H1 (cell line): ENCODE data around the gene HES2. TPM values are rescaled to one million over a fixed set of nuclear protein-coding genes. Genes with fewer than 3 reads are reported as not detected.
A peak's percentile ranks its signal among the peaks of the same experiment; 100 is the strongest.

ENCODE experiments used
- CTCF ChIA-PET: fragments of 300-600 bp; sonication (Branson Sonifier 250); formaldehyde crosslinking; loops from one replicate; lab custom pipeline; 2021; ENCODE audit not compliant: partially characterized antibody; lab: Charles Lee
- POLR2A ChIA-PET: fragments of 300-600 bp; sonication (Branson Sonifier 250); formaldehyde crosslinking; loops from one replicate; lab custom pipeline; 2021; ENCODE audit warnings: inconsistent platforms; ENCODE audit not compliant: partially characterized antibody; lab: Charles Lee
- DNase-seq, 2 experiments: peaks; one replicate each; pipeline versions ENCODE4 v3.0.0 to v3.0.0-alpha.2; 2010 to 2022; ENCODE audit warnings: low spot score in 2 of 2, low read depth in 1 of 2, mixed read lengths in 1 of 2
- FAIRE-seq: peaks from 2 replicates; lab custom pipeline; 2011; peaks lifted over from hg19 to GRCh38; lab: Jason Lieb, UNC
- H2AFZ ChIP-seq: 2 replicates; pipeline ENCODE4 v1.8.1; 2012; ENCODE audit warnings: low read length, inconsistent platforms
- H2AK5ac ChIP-seq: 2 replicates; pipeline ENCODE4 v1.6.1; 2013; ENCODE audit warnings: low read depth, low read length
- H2BK120ac ChIP-seq: replicated peaks from 2 replicates; pipeline ENCODE3; 2013; ENCODE audit warnings: low read depth, low read length, inconsistent platforms
- H2BK12ac ChIP-seq: 2 replicates; pipeline ENCODE4 v1.6.1; 2013; ENCODE audit warnings: low read depth, low read length
- H2BK15ac ChIP-seq: 2 replicates; pipeline ENCODE4 v1.6.1; 2013; ENCODE audit warnings: low read length
- H2BK20ac ChIP-seq: 2 replicates; pipeline ENCODE4 v1.6.1; 2013; ENCODE audit warnings: low read length
- H2BK5ac ChIP-seq: 2 replicates; pipeline ENCODE4 v1.6.1; 2013; ENCODE audit warnings: low read depth, low read length
- H3K14ac ChIP-seq: 2 replicates; pipeline ENCODE4 v1.6.1; 2013; ENCODE audit warnings: inconsistent platforms; ENCODE audit not compliant: insufficient read length
- H3K18ac ChIP-seq: 2 replicates; pipeline ENCODE4 v1.6.1; 2013; ENCODE audit warnings: low read length; ENCODE audit errors: extremely low read depth
- H3K23ac ChIP-seq: 2 replicates; pipeline ENCODE4 v1.6.1; 2013; ENCODE audit warnings: inconsistent platforms; ENCODE audit not compliant: insufficient read length
- H3K23me2 ChIP-seq: 2 replicates; pipeline ENCODE4 v1.6.1; 2013; ENCODE audit warnings: low read depth, low read length
- H3K27ac ChIP-seq: 2 replicates; pipeline ENCODE4 v1.6.1; 2011; ENCODE audit warnings: low read depth, low read length, inconsistent platforms
- H3K27me3 ChIP-seq, 4 experiments: replicated peaks in 1 of 4; 1 replicate in 1 of 4; 2 replicates in 3 of 4; pipeline versions ENCODE4 v1.6.1 to v1.8.1; 2011 to 2013; ENCODE audit warnings: low read length in 3 of 4, mild to moderate bottlenecking in 3 of 4, inconsistent platforms in 2 of 4, mixed read lengths in 2 of 4, moderate library complexity in 1 of 4; ENCODE audit not compliant: control insufficient read depth in 3 of 4, insufficient read depth in 3 of 4; ENCODE audit errors: extremely low read depth in 1 of 4
- H3K36me3 ChIP-seq, 4 experiments: 2 replicates each; pipeline versions ENCODE4 v1.6.1 to v1.8.1; 2011 to 2013; ENCODE audit warnings: mild to moderate bottlenecking in 4 of 4, low read length in 3 of 4, moderate library complexity in 2 of 4, control low read depth in 1 of 4, inconsistent platforms in 1 of 4; ENCODE audit not compliant: insufficient read depth in 4 of 4, control insufficient read depth in 2 of 4
- H3K4ac ChIP-seq: replicated peaks from 2 replicates; pipeline ENCODE3; 2013; ENCODE audit warnings: low read length, low read depth, mixed read lengths, inconsistent platforms; ENCODE audit not compliant: insufficient read length
- H3K4me1 ChIP-seq, 4 experiments: replicated peaks in 1 of 4; 1 replicate in 1 of 4; 2 replicates in 3 of 4; pipeline versions ENCODE4 v1.6.1 to v1.8.1; 2011 to 2013; ENCODE audit warnings: low read length in 3 of 4, inconsistent platforms in 2 of 4, mixed read lengths in 1 of 4; ENCODE audit not compliant: insufficient read depth in 4 of 4, control insufficient read depth in 3 of 4
- H3K4me2 ChIP-seq, 2 experiments: 2 replicates each; pipeline versions ENCODE4 v1.6.1 to v1.8.1; 2011 to 2013; ENCODE audit warnings: low read depth in 2 of 2, low read length in 2 of 2, control low read depth in 1 of 2, inconsistent platforms in 1 of 2, mild to moderate bottlenecking in 1 of 2; ENCODE audit not compliant: insufficient read depth in 1 of 2
- H3K4me3 ChIP-seq, 4 experiments: fragments of 200-600, 300-600 bp in 1 of 4; sonication (generic), shearing (Covaris generic), sonication (Bioruptor Twin) in 1 of 4; 2 replicates each; pipeline versions ENCODE4 v1.5.1 to v1.8.1; 2011 to 2016; ENCODE audit warnings: low read length in 4 of 4, low read depth in 3 of 4, control low read depth in 2 of 4, inconsistent platforms in 2 of 4, mild to moderate bottlenecking in 2 of 4, mixed read lengths in 1 of 4, moderate library complexity in 1 of 4; ENCODE audit not compliant: insufficient read depth in 2 of 4; ENCODE audit errors: extremely low read depth in 1 of 4
- H3K56ac ChIP-seq: replicated peaks from 2 replicates; pipeline ENCODE3; 2013; ENCODE audit warnings: low read depth, mild to moderate bottlenecking, mixed read lengths, low read length, inconsistent platforms; ENCODE audit not compliant: insufficient read length
- H3K79me1 ChIP-seq: 2 replicates; pipeline ENCODE4 v1.6.1; 2013; ENCODE audit warnings: low read depth, low read length, control low read depth
- H3K79me2 ChIP-seq, 2 experiments: 2 replicates each; pipeline versions ENCODE4 v1.6.1 to v1.8.1; 2012 to 2013; ENCODE audit warnings: low read length in 2 of 2, mild to moderate bottlenecking in 2 of 2, inconsistent platforms in 1 of 2; ENCODE audit not compliant: insufficient read depth in 2 of 2, control insufficient read depth in 1 of 2
- H3K9ac ChIP-seq, 4 experiments: replicated peaks in 1 of 4; 1 replicate in 1 of 4; 2 replicates in 3 of 4; pipeline versions ENCODE4 v1.6.1 to v1.8.1; 2011 to 2013; ENCODE audit warnings: low read depth in 3 of 4, low read length in 3 of 4, control low read depth in 2 of 4, mild to moderate bottlenecking in 2 of 4, moderate library complexity in 2 of 4, inconsistent platforms in 1 of 4; ENCODE audit errors: extremely low read depth in 1 of 4
- H3K9me3 ChIP-seq, 2 experiments: 2 replicates each; pipeline versions ENCODE4 v1.6.1 to v1.8.1; 2012 to 2013; ENCODE audit warnings: mild to moderate bottlenecking in 2 of 2, moderate library complexity in 2 of 2, control low read depth in 1 of 2, inconsistent platforms in 1 of 2, low read depth in 1 of 2, low read length in 1 of 2, mixed read lengths in 1 of 2; ENCODE audit not compliant: insufficient read depth in 2 of 2
- H4K20me1 ChIP-seq, 2 experiments: replicated peaks in 1 of 2; 2 replicates each; pipeline versions ENCODE3 to v1.8.1; 2011 to 2013; ENCODE audit warnings: inconsistent platforms in 2 of 2, low read length in 2 of 2, mild to moderate bottlenecking in 1 of 2; ENCODE audit not compliant: insufficient read depth in 2 of 2, control insufficient read depth in 1 of 2
- H4K5ac ChIP-seq: 2 replicates; pipeline ENCODE4 v1.6.1; 2013; ENCODE audit warnings: low read length, low read depth, mixed read lengths, inconsistent platforms; ENCODE audit not compliant: insufficient read length
- H4K8ac ChIP-seq: 2 replicates; pipeline ENCODE4 v1.8.0; 2013; ENCODE audit warnings: mild to moderate bottlenecking, moderate library complexity, low read length, inconsistent platforms; ENCODE audit not compliant: insufficient read depth; ENCODE audit errors: extremely low read depth
- H4K91ac ChIP-seq: replicated peaks from 2 replicates; pipeline ENCODE3; 2013; ENCODE audit warnings: low read length, mixed read lengths, inconsistent platforms; ENCODE audit not compliant: insufficient read length
- RAD21 ChIP-seq, 2 experiments: IDR thresholded peaks in 1 of 2; conservative IDR thresholded peaks in 1 of 2; 2 replicates each; pipeline ENCODE4 v1.6.1; 2011; ENCODE audit warnings: low read depth in 2 of 2, low read length in 2 of 2, improper control_type of control experiment in 1 of 2, inconsistent platforms in 1 of 2, mild to moderate bottlenecking in 1 of 2, moderate library complexity in 1 of 2
- TAF1 ChIP-seq: IDR thresholded peaks from 2 replicates; pipeline ENCODE4 v1.6.1; 2011; ENCODE audit warnings: mild to moderate bottlenecking, low read depth, low read length
- WGBS, 2 experiments: shearing (Covaris generic) in 1 of 2; methylation state at CpG; one replicate each; pipeline versions ENCODE4 v1.1.6 to v1.1.7; 2013 to 2015; ENCODE audit warnings: low lambda C conversion rate in 2 of 2, mixed read lengths in 2 of 2, inconsistent platforms in 1 of 2, low coverage in 1 of 2, missing lambda C conversion rate in 1 of 2; ENCODE audit not compliant: insufficient replicate concordance in 2 of 2, insufficient coverage in 1 of 2, insufficient read length in 1 of 2; ENCODE audit errors: extremely low coverage in 1 of 2, missing lambda C conversion rate in 1 of 2; 5-methylcytosine and 5-hydroxymethylcytosine counted together
- polyA plus RNA-seq, 7 experiments: library from polyadenylated mRNA; depleted of rRNA in 3 of 7; stranded (reverse) in 5 of 7; unstranded in 2 of 7; fragments of >200 nt in 5 of 7; fragments of 200-250 nt in 2 of 7; gene quantifications; 1 replicate in 5 of 7; 2 replicates in 1 of 7; 4 replicates in 1 of 7; pipeline versions ENCODE4 v1.2.1 to v1.2.3, GENCODE V29; 2011 to 2013; ENCODE audit warnings: missing spikeins in 2 of 7, mixed read lengths in 2 of 7
- total RNA-seq: library from RNA; stranded (reverse); fragmentation: NEBNext Ultra II Directional; extraction: Animal tissue kit (Norgen Biotek cat#: 25700); gene quantifications from 2 replicates; pipeline ENCODE4 v1.2.1, GENCODE V29; 2021
- TF ChIP-seq, protein P1 (sequence below), 3 experiments: IDR thresholded peaks; 1 replicate in 2 of 3; 2 replicates in 1 of 3; pipeline versions ENCODE4 v1.5.1 to v1.6.1; 2011; ENCODE audit warnings: low read length in 3 of 3, mild to moderate bottlenecking in 3 of 3, inconsistent platforms in 2 of 3, low read depth in 1 of 3, moderate library complexity in 1 of 3; ENCODE audit not compliant: insufficient read depth in 1 of 3; ENCODE audit errors: control extremely low read depth in 1 of 3

Gene HES2
- total and polyA plus RNA-seq, 2 of the 8 experiments (the other 6 are each of a cell fraction or from before 2014, with no cell fraction given) = 0.15 to 0.53 TPM

DNA sequence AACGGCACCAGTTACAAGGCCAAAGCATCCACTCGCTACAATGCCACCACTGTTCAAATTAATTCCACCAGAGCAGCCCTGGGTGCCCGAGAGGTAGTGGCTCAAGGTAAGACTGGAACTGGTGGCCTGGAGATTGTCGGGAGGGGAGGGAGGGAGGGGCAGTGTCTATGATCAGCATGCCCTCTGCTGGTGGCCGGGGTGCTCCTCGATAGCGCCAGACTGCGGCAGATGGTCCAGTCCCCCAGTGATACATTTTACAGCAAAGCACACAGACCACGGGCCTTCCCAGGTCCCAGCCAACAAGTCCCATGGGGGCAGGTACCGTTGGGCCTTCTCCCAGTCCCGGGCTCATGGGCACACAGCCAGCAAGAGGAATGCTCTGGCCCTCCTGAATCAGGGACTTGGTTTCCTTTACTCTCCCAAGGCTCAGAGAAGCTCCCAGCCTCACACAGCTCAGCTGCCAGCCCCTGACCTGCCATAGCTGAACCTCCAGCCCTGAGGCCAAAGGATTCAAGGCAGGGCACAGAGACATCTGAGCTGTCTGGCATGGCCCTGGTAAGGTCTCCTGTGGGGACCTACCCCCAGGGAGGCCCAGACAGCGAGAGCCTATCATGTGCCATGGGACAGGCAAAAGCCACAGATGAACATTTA is 41.5 kb downstream of the HES2 start:
- no peaks in the 10 kb centered on the region for H3K36me3 ChIP-seq
- no peak overlapping the region for H3K4me3 ChIP-seq
- H4K5ac ChIP-seq = no peak overlapping the region
- no peak for FAIRE-seq
- H3K18ac ChIP-seq = no peak overlapping the region
- H2BK12ac ChIP-seq = 0 out of 2 replicates have a peak overlapping the region, but pooled peaks have one; percentile 68
- H3K27ac ChIP-seq = no peak overlapping the region
- TF ChIP-seq TAF1 = no peak
- peak; percentile 13 to 28; a peak in 2 of 4 replicates for TF ChIP-seq RAD21 (IDR thresholded peaks at IDR 0.05 in 1 of 2, conservative IDR thresholded peaks at IDR 0.05 in 1 of 2; ENCODE audit: low read depth in 2 of 2, low read length in 2 of 2)
- TF ChIP-seq, protein P1, sequence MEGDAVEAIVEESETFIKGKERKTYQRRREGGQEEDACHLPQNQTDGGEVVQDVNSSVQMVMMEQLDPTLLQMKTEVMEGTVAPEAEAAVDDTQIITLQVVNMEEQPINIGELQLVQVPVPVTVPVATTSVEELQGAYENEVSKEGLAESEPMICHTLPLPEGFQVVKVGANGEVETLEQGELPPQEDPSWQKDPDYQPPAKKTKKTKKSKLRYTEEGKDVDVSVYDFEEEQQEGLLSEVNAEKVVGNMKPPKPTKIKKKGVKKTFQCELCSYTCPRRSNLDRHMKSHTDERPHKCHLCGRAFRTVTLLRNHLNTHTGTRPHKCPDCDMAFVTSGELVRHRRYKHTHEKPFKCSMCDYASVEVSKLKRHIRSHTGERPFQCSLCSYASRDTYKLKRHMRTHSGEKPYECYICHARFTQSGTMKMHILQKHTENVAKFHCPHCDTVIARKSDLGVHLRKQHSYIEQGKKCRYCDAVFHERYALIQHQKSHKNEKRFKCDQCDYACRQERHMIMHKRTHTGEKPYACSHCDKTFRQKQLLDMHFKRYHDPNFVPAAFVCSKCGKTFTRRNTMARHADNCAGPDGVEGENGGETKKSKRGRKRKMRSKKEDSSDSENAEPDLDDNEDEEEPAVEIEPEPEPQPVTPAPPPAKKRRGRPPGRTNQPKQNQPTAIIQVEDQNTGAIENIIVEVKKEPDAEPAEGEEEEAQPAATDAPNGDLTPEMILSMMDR (IDR thresholded peaks at IDR 0.05; ENCODE audit: control extremely low read depth in 1 of 3, insufficient read depth in 1 of 3, low read depth in 1 of 3, low read length in 3 of 3) = peak; percentile 44 to 77 (median 48)
- peaks cover 0 to 67% of the 10 kb centered on the region in 2 experiments; a peak in 3 of 4 replicates for H3K79me2 ChIP-seq
- 0 out of 2 replicates have a peak overlapping the region, but pooled peaks have one; percentile 27 for H2BK5ac ChIP-seq
- H2BK15ac ChIP-seq = no peak overlapping the region
- peak overlapping the region; percentile 22 for H4K91ac ChIP-seq
- POLR2A ChIA-PET = interaction anchor here (0.8 to 5.8 kb wide), 2 partner anchors 11 to 16 kb away, joined by 4 to 29 read pairs; partner anchors contain the start of gene ACOT7
- H3K14ac ChIP-seq = no peak overlapping the region
- 80% methylated on average over 12 of the region's 12 CpGs; no CpG with 5 or more reads in 1 of the 2 experiments for WGBS, 2 experiments
- H3K23me2 ChIP-seq = no peaks in the 10 kb centered on the region
- H3K4me1 ChIP-seq = peaks cover 0 to 2% (median 0%) of the 10 kb centered on the region in 4 experiments; a peak in 2 of 7 replicates
- no peak overlapping the region for H3K23ac ChIP-seq
- DNase-seq = no peak
- H3K27me3 ChIP-seq = no peaks in the 10 kb centered on the region
- H2BK120ac ChIP-seq = no peak overlapping the region
- no peak overlapping the region for H3K9ac ChIP-seq
- H3K4ac ChIP-seq = no peak overlapping the region
- no peak overlapping the region for H3K56ac ChIP-seq
- peaks cover 12% of the 10 kb centered on the region for H3K79me1 ChIP-seq
- H2AFZ ChIP-seq = no peak overlapping the region
- peaks cover 3 to 22% of the 10 kb centered on the region in 2 experiments for H4K20me1 ChIP-seq
- H4K8ac ChIP-seq = peak overlapping the region; percentile 84
- no peak overlapping the region for H2BK20ac ChIP-seq
- H3K4me2 ChIP-seq = no peak overlapping the region
- no peaks in the 10 kb centered on the region for H3K9me3 ChIP-seq
- H2AK5ac ChIP-seq = no peak overlapping the region
- CTCF ChIA-PET = interaction anchor here (1.0 to 58.4 kb wide), 7 partner anchors 14 to 63 kb away, joined by 3 to 1769 read pairs (median 6); partner anchors contain the start of genes ACOT7 and HES2
